ENCODE data around the gene FRMD4A.
A peak's percentile ranks its signal among the peaks of the same experiment; 100 is the strongest.

Gene FRMD4A

GRCh38 chr10:14181567-14181936 lies 149.2 kb downstream of the FRMD4A start:
- DNase-seq: no peak

GRCh38 chr10:14180911-14181566 lies 149.7 kb downstream of the FRMD4A start:
- no peak for DNase-seq

- no peak for DNase-seq
These were observed 151.5 kb downstream of the FRMD4A start for GRCh38 chr10:14179251-14179650.

GRCh38 chr10:14173706-14174594 lies 156.8 kb downstream of the FRMD4A start:
- peak in 1 of 2 experiments; percentile 40 for DNase-seq

- no peak for DNase-seq
These were observed 157.4 kb downstream of the FRMD4A start for GRCh38 chr10:14173391-14173705.

GRCh38 chr10:14172336-14172950 lies 158.3 kb downstream of the FRMD4A start:
- DNase-seq: no peak

- no peak for DNase-seq
These were observed 159.4 kb downstream of the FRMD4A start for GRCh38 chr10:14171336-14171735.

- DNase-seq: no peak
These were observed 167.2 kb downstream of the FRMD4A start for GRCh38 chr10:14163377-14164086.

GRCh38 chr10:14162629-14163344 lies 167.9 kb downstream of the FRMD4A start:
- DNase-seq: no peak

GRCh38 chr10:14162061-14162460 lies 168.7 kb downstream of the FRMD4A start:
- DNase-seq: no peak

GRCh38 chr10:14160299-14160698 lies 170.4 kb downstream of the FRMD4A start:
- no peak for DNase-seq

GRCh38 chr10:14158575-14158974 lies 172.1 kb downstream of the FRMD4A start:
- DNase-seq: no peak

- DNase-seq: no peak
These were observed 174.6 kb downstream of the FRMD4A start for GRCh38 chr10:14156104-14156503.

- no peak for DNase-seq
These were observed 177.1 kb downstream of the FRMD4A start for GRCh38 chr10:14153570-14154055.

GRCh38 chr10:14151571-14151970 lies 179.2 kb downstream of the FRMD4A start:
- no peak for DNase-seq

- DNase-seq: no peak
These were observed 180.2 kb downstream of the FRMD4A start for GRCh38 chr10:14150526-14150925.

GRCh38 chr10:14146501-14146900 lies 184.2 kb downstream of the FRMD4A start:
- DNase-seq: no peak

GRCh38 chr10:14146025-14146424 lies 184.7 kb downstream of the FRMD4A start:
- no peak for DNase-seq

- no peak for DNase-seq
These were observed 186.3 kb downstream of the FRMD4A start for GRCh38 chr10:14144451-14144850.

- DNase-seq: no peak
These were observed 188.0 kb downstream of the FRMD4A start for GRCh38 chr10:14142606-14143250.

GRCh38 chr10:14141283-14141682 lies 189.4 kb downstream of the FRMD4A start:
- DNase-seq: no peak

GRCh38 chr10:14137391-14137790 lies 193.3 kb downstream of the FRMD4A start:
- DNase-seq: no peak

All from NCI-H446 (cell line).